ENCODE results near the gene MACROH2A1.

- no peak for TF ChIP-seq POLR2A (IDR thresholded peaks at IDR 0.05)
- no peak for TF ChIP-seq POLR2AphosphoS5 (IDR thresholded peaks at IDR 0.05)
- TF ChIP-seq, protein P1, sequence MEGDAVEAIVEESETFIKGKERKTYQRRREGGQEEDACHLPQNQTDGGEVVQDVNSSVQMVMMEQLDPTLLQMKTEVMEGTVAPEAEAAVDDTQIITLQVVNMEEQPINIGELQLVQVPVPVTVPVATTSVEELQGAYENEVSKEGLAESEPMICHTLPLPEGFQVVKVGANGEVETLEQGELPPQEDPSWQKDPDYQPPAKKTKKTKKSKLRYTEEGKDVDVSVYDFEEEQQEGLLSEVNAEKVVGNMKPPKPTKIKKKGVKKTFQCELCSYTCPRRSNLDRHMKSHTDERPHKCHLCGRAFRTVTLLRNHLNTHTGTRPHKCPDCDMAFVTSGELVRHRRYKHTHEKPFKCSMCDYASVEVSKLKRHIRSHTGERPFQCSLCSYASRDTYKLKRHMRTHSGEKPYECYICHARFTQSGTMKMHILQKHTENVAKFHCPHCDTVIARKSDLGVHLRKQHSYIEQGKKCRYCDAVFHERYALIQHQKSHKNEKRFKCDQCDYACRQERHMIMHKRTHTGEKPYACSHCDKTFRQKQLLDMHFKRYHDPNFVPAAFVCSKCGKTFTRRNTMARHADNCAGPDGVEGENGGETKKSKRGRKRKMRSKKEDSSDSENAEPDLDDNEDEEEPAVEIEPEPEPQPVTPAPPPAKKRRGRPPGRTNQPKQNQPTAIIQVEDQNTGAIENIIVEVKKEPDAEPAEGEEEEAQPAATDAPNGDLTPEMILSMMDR (IDR thresholded peaks at IDR 0.05), result no peak
- no peak for TF ChIP-seq EP300 (IDR thresholded peaks at IDR 0.05)
These were observed 48.4 kb upstream of the MACROH2A1 start, which contains the start of gene DCANP1 for GRCh38 chr5:135447298-135447929.
